ENCODE measurements around the gene OTOG.

DNA sequence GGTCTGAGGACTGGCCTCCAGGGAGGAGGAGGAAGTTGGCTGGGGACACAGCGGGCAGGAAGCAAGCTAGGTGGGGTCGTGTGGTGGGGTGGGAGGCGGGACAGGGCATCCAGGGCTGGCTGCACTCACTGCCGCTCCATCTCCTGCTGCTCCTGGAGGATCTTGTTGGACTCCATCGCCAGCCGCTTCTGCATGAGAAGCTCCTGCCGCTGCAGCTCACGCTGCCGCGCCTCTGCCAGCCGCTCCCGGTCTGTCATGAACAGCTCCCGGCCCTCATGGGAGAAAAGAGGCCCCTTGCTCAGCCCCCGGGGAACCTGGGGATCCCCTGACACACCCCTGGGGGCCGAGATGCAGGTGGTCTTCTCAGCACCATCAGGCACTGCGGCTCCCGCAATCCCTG, 24.4 kb upstream of the OTOG start:
- TF ChIP-seq POLR2AphosphoS5 (IDR thresholded peaks at IDR 0.05; ENCODE audit: borderline replicate concordance, low read depth, low read length) (no peak), EZH2 (IDR thresholded peaks at IDR 0.05) (no peak)
